Neural cell (in vitro differentiated cells): Measurements from ENCODE around the gene TLN1. TPM values are rescaled to one million over a fixed set of nuclear protein-coding genes. Genes with fewer than 3 reads are reported as not detected.
A peak's percentile ranks its signal among the peaks of the same experiment; 100 is the strongest.

Source experiments
- H2AFZ ChIP-seq: fragments of 200-600, 300-800 bp; sonication (generic), shearing (Covaris generic); 2 replicates; pipeline ENCODE4 v1.6.0; 2014; ENCODE audit warnings: low read depth, mild to moderate bottlenecking, antibody characterized with exemption, low read length, moderate library complexity
- H3F3A ChIP-seq: fragments of 200-600 bp; shearing (Covaris generic); 2 replicates; pipeline ENCODE4 v1.6.1; 2016; ENCODE audit warnings: mild to moderate bottlenecking, moderate library complexity, mixed read lengths, antibody characterized with exemption, low read length; ENCODE audit not compliant: insufficient read depth, poor library complexity, severe bottlenecking
- H3K27ac ChIP-seq: fragments of 200-600, 300-800 bp; sonication (generic), shearing (Covaris generic); 2 replicates; pipeline ENCODE4 v1.5.1; 2014; ENCODE audit warnings: mild to moderate bottlenecking, low read length, moderate library complexity
- H3K27me3 ChIP-seq: fragments of 300-800, 200-600 bp; sonication (generic), shearing (Covaris generic); 2 replicates; pipeline ENCODE4 v1.6.0; 2014; ENCODE audit warnings: mild to moderate bottlenecking, low read depth, low read length, moderate library complexity; ENCODE audit not compliant: insufficient read depth
- H3K36me3 ChIP-seq: fragments of 300-800, 200-600 bp; sonication (generic), shearing (Covaris generic); 2 replicates; pipeline ENCODE4 v1.5.1; 2014; ENCODE audit warnings: mild to moderate bottlenecking, antibody characterized with exemption, low read length, moderate library complexity; ENCODE audit not compliant: insufficient read depth
- H3K4me2 ChIP-seq: fragments of 300-800, 200-600 bp; sonication (generic), shearing (Covaris generic); 2 replicates; pipeline ENCODE4 v1.6.0; 2014; ENCODE audit warnings: mild to moderate bottlenecking, low read length
- H3K4me3 ChIP-seq: fragments of 300-800, 200-600 bp; sonication (generic), shearing (Covaris generic); 2 replicates; pipeline ENCODE4 v1.5.1; 2014; ENCODE audit warnings: mild to moderate bottlenecking, low read length, moderate library complexity
- H3K79me2 ChIP-seq: fragments of 200-600 bp; shearing (Covaris generic); replicated peaks from 2 replicates; pipeline ENCODE4 v1.6.0; 2014; ENCODE audit warnings: mild to moderate bottlenecking, low read length, moderate library complexity; ENCODE audit not compliant: insufficient read depth
- H3K9ac ChIP-seq: fragments of 300-800, 200-600 bp; sonication (generic), shearing (Covaris generic); 2 replicates; pipeline ENCODE4 v1.6.1; 2016; ENCODE audit warnings: mild to moderate bottlenecking, low read length, mixed read lengths
- H3K9me2 ChIP-seq: fragments of 200-600 bp; shearing (Covaris generic); 2 replicates; pipeline ENCODE4 v1.6.1; 2016; ENCODE audit warnings: mild to moderate bottlenecking, low read length, mixed read lengths; ENCODE audit not compliant: insufficient read depth
- H3K9me3 ChIP-seq: fragments of 200-600, 300-800 bp; sonication (generic), shearing (Covaris generic); 2 replicates; pipeline ENCODE4 v1.6.1; 2016; ENCODE audit warnings: mild to moderate bottlenecking, mixed run types, low read length, moderate library complexity, mixed read lengths
- H4K20me1 ChIP-seq: fragments of 200-600 bp; shearing (Covaris generic); 2 replicates; pipeline ENCODE4 v1.6.1; 2016; ENCODE audit warnings: mild to moderate bottlenecking, mixed run types; ENCODE audit not compliant: insufficient read depth
- EP300 ChIP-seq: fragments of 450-650 bp; conservative IDR thresholded peaks from 2 replicates; pipeline ENCODE4 v1.6.1; 2014; ENCODE audit warnings: antibody characterized with exemption, mild to moderate bottlenecking, moderate library complexity; ENCODE audit not compliant: poor library complexity, severe bottlenecking
- EZH2 ChIP-seq: fragments of 200-600, 300-800 bp; shearing (Covaris generic), sonication (generic); IDR thresholded peaks from 2 replicates; pipeline ENCODE4 v1.6.1; 2014; ENCODE audit warnings: antibody characterized with exemption, low read length, borderline replicate concordance, mild to moderate bottlenecking; ENCODE audit not compliant: insufficient read depth, poor library complexity, severe bottlenecking
- MXI1 ChIP-seq: fragments of 450-650 bp; conservative IDR thresholded peaks from 2 replicates; pipeline ENCODE4 v1.6.1; 2014; ENCODE audit warnings: antibody characterized with exemption, mild to moderate bottlenecking; ENCODE audit not compliant: poor library complexity, severe bottlenecking
- POLR2AphosphoS5 ChIP-seq: IDR thresholded peaks from 2 replicates; pipeline ENCODE4 v1.6.1; 2012
- RAD21 ChIP-seq: fragments of 450-650 bp; conservative IDR thresholded peaks from 2 replicates; pipeline ENCODE4 v1.6.1; 2014; ENCODE audit warnings: antibody characterized with exemption, mild to moderate bottlenecking, moderate library complexity
- REST ChIP-seq: IDR thresholded peaks from 2 replicates; pipeline ENCODE4 v1.6.1; 2012; ENCODE audit warnings: borderline replicate concordance
- SMC3 ChIP-seq: fragments of 450-650 bp; conservative IDR thresholded peaks from 2 replicates; pipeline ENCODE4 v1.6.1; 2014; ENCODE audit warnings: antibody characterized with exemption, mild to moderate bottlenecking, moderate library complexity; ENCODE audit not compliant: poor library complexity
- TAF1 ChIP-seq: IDR thresholded peaks from 2 replicates; pipeline ENCODE4 v1.6.1; 2012; ENCODE audit warnings: low read depth
- polyA plus RNA-seq: library from polyadenylated mRNA; depleted of rRNA; stranded (reverse); fragments of >200 nt; gene quantifications from 2 replicates; pipeline ENCODE4 v1.2.3, GENCODE V29; 2014
- TF ChIP-seq, protein P1 (sequence below): fragments of 450-650 bp; IDR thresholded peaks from 2 replicates; pipeline ENCODE4 v1.5.1; 2014; ENCODE audit warnings: antibody characterized with exemption, mild to moderate bottlenecking, moderate library complexity; ENCODE audit not compliant: poor library complexity, severe bottlenecking

TLN1 gene
- polyA plus RNA-seq, 1 donor from 2014 or later = 7.1 TPM

- no peaks in the 10 kb centered on the region for H3K9me2 ChIP-seq
- H3K9ac ChIP-seq = peak overlapping the region; percentile 97
- TF ChIP-seq MXI1 = no peak
- TF ChIP-seq, protein P1, sequence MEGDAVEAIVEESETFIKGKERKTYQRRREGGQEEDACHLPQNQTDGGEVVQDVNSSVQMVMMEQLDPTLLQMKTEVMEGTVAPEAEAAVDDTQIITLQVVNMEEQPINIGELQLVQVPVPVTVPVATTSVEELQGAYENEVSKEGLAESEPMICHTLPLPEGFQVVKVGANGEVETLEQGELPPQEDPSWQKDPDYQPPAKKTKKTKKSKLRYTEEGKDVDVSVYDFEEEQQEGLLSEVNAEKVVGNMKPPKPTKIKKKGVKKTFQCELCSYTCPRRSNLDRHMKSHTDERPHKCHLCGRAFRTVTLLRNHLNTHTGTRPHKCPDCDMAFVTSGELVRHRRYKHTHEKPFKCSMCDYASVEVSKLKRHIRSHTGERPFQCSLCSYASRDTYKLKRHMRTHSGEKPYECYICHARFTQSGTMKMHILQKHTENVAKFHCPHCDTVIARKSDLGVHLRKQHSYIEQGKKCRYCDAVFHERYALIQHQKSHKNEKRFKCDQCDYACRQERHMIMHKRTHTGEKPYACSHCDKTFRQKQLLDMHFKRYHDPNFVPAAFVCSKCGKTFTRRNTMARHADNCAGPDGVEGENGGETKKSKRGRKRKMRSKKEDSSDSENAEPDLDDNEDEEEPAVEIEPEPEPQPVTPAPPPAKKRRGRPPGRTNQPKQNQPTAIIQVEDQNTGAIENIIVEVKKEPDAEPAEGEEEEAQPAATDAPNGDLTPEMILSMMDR = no peak
- no peak for TF ChIP-seq RAD21
- no peak for TF ChIP-seq REST
- TF ChIP-seq TAF1 = no peak
- no peak for TF ChIP-seq SMC3
- TF ChIP-seq POLR2AphosphoS5 = no peak
- no peak for TF ChIP-seq EZH2
- TF ChIP-seq EP300 = no peak
- H3K9me3 ChIP-seq = no peaks in the 10 kb centered on the region
- peak overlapping the region; percentile 97 for H3K27ac ChIP-seq
- H3K79me2 ChIP-seq = peaks cover 6% of the 10 kb centered on the region
- no peaks in the 10 kb centered on the region for H3K27me3 ChIP-seq
- H3K36me3 ChIP-seq = peaks cover 8% of the 10 kb centered on the region
- H3K4me2 ChIP-seq = peak overlapping the region; percentile 71
- H4K20me1 ChIP-seq = no peaks in the 10 kb centered on the region
- H3F3A ChIP-seq = no peaks in the 10 kb centered on the region
- H2AFZ ChIP-seq = peak overlapping the region; percentile 88
- peak overlapping the region; percentile 80 for H3K4me3 ChIP-seq
Measured at GRCh38 chr9:35658968-35659220, 73.1 kb downstream of the TLN1 start.

GRCh38 chr9:35658137-35658967 is 73.6 kb downstream of the TLN1 start, which contains the start of gene CCDC107:
Gene CCDC107 (plus strand): TSS chr9:35658292. CDS start chr9:35658380, 88 bp downstream.
- peak within 1 kb of the TSS; percentile 97 for H3K27ac ChIP-seq
- TF ChIP-seq EZH2 = no peak
- TF ChIP-seq MXI1 = no peak
- TF ChIP-seq POLR2AphosphoS5 = peak; percentile 83
- peak; percentile 72 for TF ChIP-seq SMC3
- peak; percentile 75 for TF ChIP-seq RAD21
- TF ChIP-seq EP300 = peak; percentile 54
- peak; percentile 66 for TF ChIP-seq REST
- TF ChIP-seq, protein P1 = peak; percentile 96
- peak; percentile 34 for TF ChIP-seq TAF1
- H3K9ac ChIP-seq = peak within 1 kb of the TSS; percentile 97
- H3K4me2 ChIP-seq = peak within 1 kb of the TSS; percentile 78
- peak within 1 kb of the TSS; percentile 80 for H3K4me3 ChIP-seq
- H2AFZ ChIP-seq = peak within 1 kb of the TSS; percentile 88
- no peaks in the 10 kb centered on the region for H3K9me3 ChIP-seq
- H4K20me1 ChIP-seq = no peaks in the 10 kb centered on the region
- H3K79me2 ChIP-seq = peaks cover 6% of the 10 kb centered on the region
- peaks cover 8% of the 10 kb centered on the region for H3K36me3 ChIP-seq
- no peaks in the 10 kb centered on the region for H3K9me2 ChIP-seq
- H3F3A ChIP-seq = no peaks in the 10 kb centered on the region
- H3K27me3 ChIP-seq = no peaks in the 10 kb centered on the region
